ENCODE results near the gene CYFIP1. TPM values are rescaled to one million over a fixed set of nuclear protein-coding genes. Genes with fewer than 3 reads are reported as not detected.
A peak's percentile ranks its signal among the peaks of the same experiment; 100 is the strongest.

Gene CYFIP1
- total RNA-seq, 2 donors from 2014 or later = 134 to 139 TPM

- no peak for TF ChIP-seq CTCF (conservative IDR thresholded peaks at IDR 0.05)
- WGBS, 2 experiments (ENCODE audit: insufficient coverage in 1 of 2, insufficient read length in 1 of 2) = 97 to 100% methylated on average over 4 to 6 of the region's 6 CpGs
- Histone ChIP-seq H3K27ac (ENCODE audit: low read depth, low read length) (no peak overlapping the region), H3K9me3 (ENCODE audit: control insufficient read depth, low read length) (peaks cover 11% of the 10 kb centered on the region), H3K36me3 (ENCODE audit: control insufficient read depth, insufficient read depth, low read length) (peaks cover 95% of the 10 kb centered on the region), H3K4me1 (ENCODE audit: control insufficient read depth, insufficient read depth, low read length) (no peaks in the 10 kb centered on the region), H3K4me3 (ENCODE audit: low read length) (no peak overlapping the region), H3K9ac (ENCODE audit: extremely low read depth, low read length, poor library complexity, severe bottlenecking) (no peak overlapping the region), H3K27me3 (ENCODE audit: control insufficient read depth, insufficient read depth, low read length, poor library complexity, severe bottlenecking) (no peaks in the 10 kb centered on the region)
- no peak for DNase-seq
- H3K4me1 Mint-ChIP-seq = no peaks in the 10 kb centered on the region
- peaks cover 93% of the 10 kb centered on the region for H3K36me3 Mint-ChIP-seq (ENCODE audit: low read depth)
- H3K27ac Mint-ChIP-seq = no peak overlapping the region
- H3K9me3 Mint-ChIP-seq = no peaks in the 10 kb centered on the region
- no peaks in the 10 kb centered on the region for H3K27me3 Mint-ChIP-seq (ENCODE audit: insufficient read depth)
- no peak overlapping the region for H3K4me3 Mint-ChIP-seq
These were observed 112.3 kb downstream of the CYFIP1 start for GRCh38 chr15:22867886-22868285.

GRCh38 chr15:22866079-22866478 lies 114.1 kb downstream of the CYFIP1 start:
- H3K4me3 Mint-ChIP-seq = no peak overlapping the region
- Histone ChIP-seq H3K27ac (ENCODE audit: low read depth, low read length) (no peak overlapping the region), H3K4me1 (ENCODE audit: control insufficient read depth, insufficient read depth, low read length) (no peaks in the 10 kb centered on the region), H3K36me3 (ENCODE audit: control insufficient read depth, insufficient read depth, low read length) (peaks cover 95% of the 10 kb centered on the region), H3K9me3 (ENCODE audit: control insufficient read depth, low read length) (peaks cover 10% of the 10 kb centered on the region), H3K4me3 (ENCODE audit: low read length) (no peak overlapping the region), H3K9ac (ENCODE audit: extremely low read depth, low read length, poor library complexity, severe bottlenecking) (no peak overlapping the region), H3K27me3 (ENCODE audit: control insufficient read depth, insufficient read depth, low read length, poor library complexity, severe bottlenecking) (no peaks in the 10 kb centered on the region)
- no peaks in the 10 kb centered on the region for H3K9me3 Mint-ChIP-seq
- no peak for DNase-seq
- no peaks in the 10 kb centered on the region for H3K27me3 Mint-ChIP-seq (ENCODE audit: insufficient read depth)
- peaks cover 91% of the 10 kb centered on the region for H3K36me3 Mint-ChIP-seq (ENCODE audit: low read depth)
- 93 to 95% methylated on average over 7 of the region's 7 CpGs for WGBS, 2 experiments (ENCODE audit: insufficient coverage in 1 of 2, insufficient read length in 1 of 2)
- no peak for TF ChIP-seq CTCF (conservative IDR thresholded peaks at IDR 0.05)
- peak overlapping the region; percentile 6 for H3K27ac Mint-ChIP-seq
- H3K4me1 Mint-ChIP-seq = no peaks in the 10 kb centered on the region

- no peaks in the 10 kb centered on the region for H3K9me3 Mint-ChIP-seq
- peaks cover 88% of the 10 kb centered on the region for H3K36me3 Mint-ChIP-seq (ENCODE audit: low read depth)
- no peak overlapping the region for H3K27ac Mint-ChIP-seq
- H3K9ac ChIP-seq (ENCODE audit: extremely low read depth, low read length, poor library complexity, severe bottlenecking) = no peak overlapping the region
- no peak overlapping the region for H3K4me3 Mint-ChIP-seq
- H3K27ac ChIP-seq (ENCODE audit: low read depth, low read length) = no peak overlapping the region
- H3K36me3 ChIP-seq (ENCODE audit: control insufficient read depth, insufficient read depth, low read length) = peaks cover 94% of the 10 kb centered on the region
- H3K4me3 ChIP-seq (ENCODE audit: low read length) = no peak overlapping the region
- H3K4me1 Mint-ChIP-seq = no peaks in the 10 kb centered on the region
- TF ChIP-seq CTCF (conservative IDR thresholded peaks at IDR 0.05) = no peak
- H3K27me3 ChIP-seq (ENCODE audit: control insufficient read depth, insufficient read depth, low read length, poor library complexity, severe bottlenecking) = no peaks in the 10 kb centered on the region
- WGBS, 2 experiments (ENCODE audit: insufficient coverage in 1 of 2, insufficient read length in 1 of 2) = 95 to 100% methylated on average over 2 to 3 of the region's 3 CpGs
- H3K27me3 Mint-ChIP-seq (ENCODE audit: insufficient read depth) = no peaks in the 10 kb centered on the region
- H3K9me3 ChIP-seq (ENCODE audit: control insufficient read depth, low read length) = peaks cover 10% of the 10 kb centered on the region
- DNase-seq = no peak
- H3K4me1 ChIP-seq (ENCODE audit: control insufficient read depth, insufficient read depth, low read length) = no peaks in the 10 kb centered on the region
These were observed 116.8 kb downstream of the CYFIP1 start for GRCh38 chr15:22863356-22863755.
